GM21529 (cell line): ENCODE data around the gene SLC26A1.

Experiments
- ATAC-seq: cut with Tn5 transposase; IDR thresholded peaks from one replicate; pipeline ENCODE4 v1.9.1; 2021; ENCODE audit not compliant: unreplicated experiment

SLC26A1 gene

DNA sequence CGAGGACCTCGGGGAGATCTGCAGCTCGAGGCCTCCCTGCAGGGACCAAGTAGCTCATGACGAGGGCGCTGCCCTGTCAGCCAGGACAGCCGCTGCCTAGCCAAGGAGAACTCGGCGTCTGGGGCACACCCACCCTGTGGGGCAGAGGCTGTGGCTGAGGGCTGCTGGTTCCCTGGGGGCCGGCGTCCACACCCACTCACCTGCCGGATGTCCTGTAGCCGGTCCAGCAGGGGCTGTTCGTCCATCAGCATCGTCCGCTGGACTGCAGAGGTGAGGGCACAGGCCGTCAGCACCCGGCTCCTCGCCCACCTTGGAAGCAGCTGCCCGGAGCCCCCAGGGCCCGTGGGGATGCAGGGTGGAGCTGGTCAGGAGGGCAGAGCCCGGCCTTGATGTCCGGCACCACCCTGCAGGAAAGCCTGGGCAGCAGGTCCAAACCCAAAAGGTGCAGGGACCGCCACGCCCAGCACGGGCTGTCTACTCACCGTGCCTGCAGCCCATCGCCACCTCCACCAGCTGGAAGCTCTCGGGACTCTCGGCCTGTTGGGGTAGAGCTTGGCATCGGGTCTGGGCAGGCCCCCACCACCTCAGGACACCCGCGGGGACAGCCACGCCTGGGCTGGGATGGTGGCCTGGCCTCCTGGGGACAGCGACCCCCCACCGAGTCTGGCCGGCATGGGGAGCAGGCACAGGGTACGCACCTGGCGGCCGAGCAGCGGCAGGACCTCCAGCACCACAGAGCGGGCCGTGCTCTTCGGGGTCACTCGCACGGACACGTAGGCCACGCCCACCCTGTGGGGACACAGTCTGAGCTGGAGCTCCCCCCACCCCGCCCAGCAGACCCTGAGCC, 26.7 kb downstream of the SLC26A1 start:
- ATAC-seq: no peak

DNA sequence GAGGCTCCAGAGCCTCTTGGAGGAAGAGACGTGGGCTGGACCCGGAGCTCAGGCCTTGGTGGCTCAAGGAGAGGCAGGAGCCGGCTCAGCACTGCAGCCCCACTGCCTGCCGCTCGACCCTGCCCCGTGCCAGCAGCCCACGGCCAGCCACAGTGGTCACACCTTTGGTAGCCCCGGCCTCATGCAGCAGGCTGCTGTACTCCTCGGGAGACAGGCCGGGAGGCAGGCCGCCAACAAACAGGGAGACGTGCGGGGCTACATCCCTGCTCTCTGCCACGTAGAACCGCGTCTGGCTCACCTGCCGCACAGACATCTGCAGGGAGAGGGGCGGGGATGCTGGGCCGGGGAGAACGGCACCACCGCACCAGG, 27.5 kb downstream of the SLC26A1 start:
- ATAC-seq: no peak

DNA sequence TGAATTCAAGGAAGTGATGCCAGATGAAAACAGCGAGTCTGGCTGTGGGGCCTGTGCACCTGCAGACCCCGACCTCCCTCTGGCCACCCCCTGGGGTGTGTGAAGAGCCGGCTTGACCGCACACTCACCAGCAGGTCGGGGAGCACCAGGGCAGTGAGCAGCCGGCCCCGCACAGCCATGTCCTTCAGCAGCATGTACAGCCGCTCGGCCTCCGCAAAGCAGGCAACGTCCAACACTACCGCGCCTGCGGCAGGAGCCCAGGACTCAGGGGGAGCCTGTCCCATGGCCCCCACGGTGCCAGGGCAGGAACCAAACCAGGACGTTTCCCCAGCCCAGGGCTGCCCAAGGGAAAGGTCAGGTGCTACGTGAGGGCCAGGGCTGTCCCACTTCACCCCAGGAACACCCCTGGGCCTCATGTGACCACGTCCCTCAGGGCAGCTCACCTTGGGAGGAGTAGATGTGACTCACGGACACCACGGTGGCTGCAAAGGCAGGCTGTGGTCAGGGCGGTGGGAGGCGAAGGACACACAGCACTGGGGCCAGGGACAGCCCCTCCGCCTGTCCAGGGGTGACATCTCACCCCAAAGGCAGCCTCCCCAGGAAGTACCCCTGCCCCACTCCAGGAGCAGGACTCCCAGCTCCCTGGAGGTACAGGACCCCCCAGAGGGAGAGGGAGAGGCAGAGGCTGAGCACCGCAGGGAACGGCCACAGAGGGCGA, 28.0 kb downstream of the SLC26A1 start:
- ATAC-seq: no peak

DNA sequence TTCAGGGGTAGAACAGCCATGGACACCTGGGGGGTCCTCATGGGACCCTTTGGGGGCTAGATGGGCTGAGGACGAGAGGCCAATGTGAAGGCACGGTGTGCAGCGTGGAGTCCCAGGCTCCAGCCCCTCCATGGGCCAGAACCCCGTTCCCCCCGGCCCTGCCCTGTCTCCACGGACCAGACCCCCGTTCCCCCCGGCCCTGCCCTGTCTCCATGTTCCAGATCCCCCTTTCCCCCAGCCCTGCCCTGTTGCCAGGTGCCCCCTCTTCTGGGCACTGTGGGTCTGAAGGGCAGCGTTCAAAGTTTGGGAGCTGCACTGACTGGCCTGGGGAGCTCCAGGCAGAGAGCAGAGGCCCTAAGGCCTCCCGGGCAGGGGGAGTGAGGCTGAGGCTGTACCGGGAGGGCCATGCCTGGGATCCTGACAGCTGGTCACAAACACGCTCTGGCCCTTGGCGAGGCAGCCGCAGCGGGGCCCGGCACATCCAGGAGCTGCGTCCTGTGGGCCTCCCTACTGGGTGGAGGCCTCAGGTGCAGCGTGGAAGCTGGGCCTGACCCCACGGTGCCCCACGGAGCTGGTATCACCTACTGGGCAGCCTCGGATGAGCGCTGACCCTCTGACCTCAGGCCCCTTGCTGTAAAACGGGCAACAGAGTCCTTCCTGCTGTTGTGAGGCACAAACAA, 28.7 kb downstream of the SLC26A1 start:
- no peak for ATAC-seq

DNA sequence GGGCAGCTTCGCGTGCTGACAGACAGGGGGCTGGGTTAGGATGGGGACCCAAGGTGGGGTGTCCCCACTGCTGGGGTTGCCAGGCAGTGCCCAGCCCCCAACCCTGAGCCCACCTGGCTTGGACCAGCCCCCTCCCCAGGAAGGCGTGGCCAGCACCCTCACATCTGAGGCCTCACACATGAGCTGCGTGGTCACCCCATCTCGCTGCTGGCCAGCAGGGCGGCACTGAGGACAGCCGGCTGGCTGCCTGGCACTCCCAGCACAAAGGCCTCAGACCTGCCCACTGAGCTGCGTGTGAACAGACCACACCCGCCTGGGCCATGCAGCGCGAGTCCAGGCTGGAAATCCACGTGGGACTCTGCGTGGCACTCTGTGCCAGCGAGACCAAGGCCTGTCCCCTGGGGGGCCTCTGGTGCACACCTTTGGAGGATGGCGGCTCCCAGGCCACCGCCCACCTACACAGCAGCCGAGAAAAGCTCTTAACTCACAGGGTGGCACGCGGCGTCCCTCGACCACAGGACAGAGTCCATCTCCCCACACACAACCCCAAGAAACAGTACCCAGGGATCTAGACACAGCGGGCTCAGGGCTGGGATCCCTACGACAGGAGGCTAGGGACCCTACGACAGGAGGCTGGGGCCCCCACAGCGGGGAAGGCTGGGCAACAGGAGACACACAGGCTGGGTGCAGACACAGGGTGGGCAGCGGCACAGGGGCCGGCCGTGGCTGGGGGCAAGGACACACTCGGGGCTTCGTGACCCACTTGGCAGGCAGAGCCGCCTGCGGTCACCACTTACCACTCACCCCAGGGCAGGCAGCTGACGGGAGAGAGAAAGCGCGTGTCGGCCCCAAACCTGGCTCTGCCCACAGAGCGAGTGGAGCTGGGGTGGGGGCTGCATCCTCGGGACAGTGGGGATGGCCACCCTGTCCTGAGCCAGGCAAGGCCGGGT, 29.7 kb downstream of the SLC26A1 start:
- ATAC-seq: no peak

DNA sequence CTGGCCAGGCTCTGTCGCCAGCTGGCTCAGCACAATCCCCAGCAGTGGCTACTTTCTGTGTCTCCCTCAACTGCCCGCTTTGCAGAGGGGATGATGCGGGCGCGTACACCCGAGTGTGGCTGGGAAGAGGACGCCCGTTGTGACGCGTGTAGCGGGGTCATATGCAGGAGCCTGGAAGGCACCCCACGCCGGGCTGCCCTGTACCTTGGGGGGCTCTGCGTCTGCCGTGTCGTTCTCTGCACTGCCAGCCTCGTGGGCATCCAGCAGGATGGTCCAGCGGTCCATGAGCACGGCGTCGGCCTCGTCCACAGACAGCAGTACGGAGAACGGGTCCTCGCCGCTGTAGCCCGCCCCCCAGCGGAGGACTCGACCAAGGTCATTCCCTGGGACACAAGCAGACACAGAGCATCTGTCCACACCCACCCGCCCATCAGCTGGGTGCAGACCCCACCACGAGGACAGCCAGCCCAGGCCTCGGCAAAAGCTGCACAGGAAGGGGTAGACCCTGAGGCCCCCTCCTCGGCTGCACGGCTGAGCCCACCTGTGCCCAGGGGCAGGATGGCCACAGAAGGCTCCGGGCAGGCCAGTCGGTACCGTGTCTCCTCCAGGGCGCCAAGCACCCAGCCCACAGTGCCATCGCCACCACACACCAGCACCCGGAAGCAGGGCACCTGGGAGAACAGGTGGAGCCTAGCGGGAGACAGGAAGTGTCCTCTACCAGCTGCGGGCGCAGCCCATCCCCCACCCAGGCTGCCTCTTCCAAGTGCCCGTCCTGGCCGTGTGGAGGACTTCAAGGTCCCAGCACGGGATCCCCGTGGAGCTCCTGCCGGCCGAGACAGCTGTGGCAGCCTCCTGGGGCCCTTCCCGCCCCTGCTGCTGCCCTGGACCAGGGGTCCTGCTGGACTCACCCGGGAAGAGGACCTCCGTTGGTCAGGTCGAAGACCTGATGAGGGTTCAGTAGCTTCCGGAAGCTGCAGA, 30.7 kb downstream of the SLC26A1 start:
- ATAC-seq: no peak

DNA sequence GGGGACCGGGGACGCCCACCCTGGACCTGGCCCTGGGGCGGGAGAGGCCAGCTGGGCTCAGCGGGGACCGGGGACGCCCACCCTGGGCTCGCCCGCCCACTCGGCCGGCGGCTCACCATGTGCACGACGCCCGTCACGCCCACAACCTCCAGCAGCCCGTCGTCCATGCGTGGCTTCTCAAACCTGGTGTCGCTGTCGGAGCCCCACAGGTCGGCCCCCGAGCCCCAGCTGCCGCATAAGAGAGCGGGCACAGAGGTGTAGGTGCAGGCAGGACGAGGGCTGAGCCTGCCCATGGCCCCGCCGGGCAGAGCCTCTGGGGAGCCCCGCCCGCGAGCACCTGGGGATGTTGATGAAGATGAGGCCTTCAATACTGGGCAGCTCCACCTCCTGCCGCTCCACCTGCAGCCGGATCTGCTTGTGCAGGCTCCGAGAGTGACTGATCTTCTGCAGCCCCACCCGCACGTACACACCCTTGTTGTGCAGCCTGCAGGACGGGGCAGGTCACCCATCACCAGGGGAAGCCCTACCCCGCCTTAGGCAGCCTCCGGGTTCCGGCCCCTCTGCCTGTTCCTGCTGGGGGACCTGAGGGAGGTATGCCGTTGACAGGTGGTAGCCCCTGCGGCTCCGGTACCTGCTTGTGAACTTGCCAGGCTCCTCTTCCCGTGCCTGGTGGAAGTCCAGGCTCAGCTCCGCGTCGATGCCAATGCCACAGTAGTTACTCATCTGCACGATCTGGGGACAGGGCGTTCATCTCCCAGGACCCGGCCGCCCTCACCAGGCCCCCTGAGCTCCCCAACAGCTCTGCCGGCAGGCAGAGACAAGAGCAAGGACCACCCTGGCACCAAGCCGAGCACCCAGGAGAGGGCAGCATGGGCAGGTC, 31.6 kb downstream of the SLC26A1 start:
- no peak for ATAC-seq

DNA sequence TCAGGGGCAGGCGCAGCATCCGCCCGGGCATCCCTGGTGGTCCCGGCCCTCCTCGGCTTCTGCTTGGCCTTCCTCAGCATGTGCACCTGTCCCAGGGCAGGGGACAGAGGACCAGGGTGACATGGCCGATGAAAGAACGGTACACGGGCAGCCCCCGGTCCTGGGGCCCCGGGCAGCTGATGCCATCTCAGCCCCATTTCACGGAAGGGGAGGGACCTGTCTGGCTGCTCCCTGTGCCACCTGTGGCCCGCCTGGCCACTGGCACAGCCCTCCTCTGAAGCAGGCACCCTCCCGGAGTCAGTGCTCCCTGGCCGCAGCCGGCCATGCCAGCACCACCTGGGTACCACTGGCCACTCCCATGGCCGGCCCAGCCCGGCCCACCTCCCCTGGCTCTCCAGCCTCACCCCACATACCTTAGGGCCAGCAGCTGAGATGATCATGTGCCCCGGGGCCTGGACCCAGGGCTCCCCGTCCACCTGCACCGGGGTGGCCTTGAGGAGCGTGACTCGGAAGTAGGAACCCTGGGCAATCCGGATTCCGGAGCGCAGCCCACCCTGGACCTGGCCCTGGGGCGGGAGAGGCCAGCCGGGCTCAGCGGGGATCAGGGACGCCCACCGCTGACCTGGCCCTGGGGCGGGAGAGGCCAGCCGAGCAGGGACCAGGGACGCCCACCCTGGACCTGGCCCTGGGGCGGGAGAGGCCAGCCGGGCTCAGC, 32.4 kb downstream of the SLC26A1 start:
- ATAC-seq: no peak

DNA sequence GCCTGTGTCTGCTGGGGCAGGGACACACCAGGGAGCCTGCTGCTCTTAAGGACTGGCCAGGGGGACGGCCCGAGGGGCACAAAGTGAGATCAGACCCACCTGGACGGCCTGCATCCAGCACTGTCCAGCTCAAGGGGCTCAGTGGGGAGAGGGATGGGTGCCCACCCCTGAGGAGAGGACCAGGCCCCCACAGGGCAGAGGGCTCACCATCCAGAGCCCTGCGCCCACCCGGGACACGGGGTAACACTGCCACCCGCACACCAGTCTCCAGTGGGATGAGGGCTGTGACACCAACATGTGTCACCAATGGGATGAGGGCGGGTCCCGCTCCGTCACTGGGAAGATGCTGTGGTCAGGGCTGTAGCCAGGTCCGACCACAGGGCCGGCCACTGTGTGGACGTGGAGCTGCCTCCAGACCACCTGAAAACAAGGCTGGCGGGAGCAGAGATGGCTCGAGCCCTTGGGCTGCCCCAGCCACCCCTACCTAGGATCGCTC, 33.0 kb downstream of the SLC26A1 start:
- ATAC-seq: no peak

DNA sequence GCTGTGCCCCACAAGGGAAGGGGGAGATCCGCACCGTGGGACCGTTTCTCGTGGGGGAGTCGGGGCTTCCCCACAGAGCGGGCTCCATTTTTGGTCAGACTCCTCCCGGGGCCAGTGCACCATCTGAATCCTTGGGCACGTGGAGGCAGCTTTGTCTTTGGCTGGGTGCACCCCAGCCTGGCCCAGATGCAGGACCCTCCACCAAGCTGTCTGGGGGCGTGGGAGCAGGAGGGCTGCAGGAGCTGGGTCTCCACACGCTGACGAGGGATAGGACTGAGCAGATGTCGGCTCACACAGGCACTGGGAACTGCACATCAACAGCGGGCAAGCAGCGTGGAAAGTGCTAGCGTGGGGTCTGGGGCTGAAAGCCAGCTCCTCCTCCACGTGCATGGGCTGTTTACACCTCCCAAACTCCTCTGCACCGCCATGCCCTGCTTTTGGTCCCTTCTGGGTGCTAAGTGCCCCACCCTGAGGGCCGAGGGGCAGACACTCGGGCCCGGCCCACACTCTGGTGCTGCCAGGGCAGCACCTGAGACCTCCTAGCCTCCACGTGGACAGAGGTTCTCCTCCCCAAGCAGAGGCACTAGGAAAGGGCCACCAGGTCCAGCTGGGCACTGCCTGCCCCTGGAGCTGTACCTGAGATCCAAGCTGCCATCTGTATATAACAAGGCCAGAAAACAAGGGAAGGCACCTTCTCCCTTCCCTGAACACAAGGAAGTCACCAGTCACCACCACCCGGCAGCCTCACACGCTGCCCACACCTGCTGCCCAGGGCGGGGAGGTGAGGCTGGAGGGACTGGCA, 33.7 kb downstream of the SLC26A1 start:
- no peak for ATAC-seq

DNA sequence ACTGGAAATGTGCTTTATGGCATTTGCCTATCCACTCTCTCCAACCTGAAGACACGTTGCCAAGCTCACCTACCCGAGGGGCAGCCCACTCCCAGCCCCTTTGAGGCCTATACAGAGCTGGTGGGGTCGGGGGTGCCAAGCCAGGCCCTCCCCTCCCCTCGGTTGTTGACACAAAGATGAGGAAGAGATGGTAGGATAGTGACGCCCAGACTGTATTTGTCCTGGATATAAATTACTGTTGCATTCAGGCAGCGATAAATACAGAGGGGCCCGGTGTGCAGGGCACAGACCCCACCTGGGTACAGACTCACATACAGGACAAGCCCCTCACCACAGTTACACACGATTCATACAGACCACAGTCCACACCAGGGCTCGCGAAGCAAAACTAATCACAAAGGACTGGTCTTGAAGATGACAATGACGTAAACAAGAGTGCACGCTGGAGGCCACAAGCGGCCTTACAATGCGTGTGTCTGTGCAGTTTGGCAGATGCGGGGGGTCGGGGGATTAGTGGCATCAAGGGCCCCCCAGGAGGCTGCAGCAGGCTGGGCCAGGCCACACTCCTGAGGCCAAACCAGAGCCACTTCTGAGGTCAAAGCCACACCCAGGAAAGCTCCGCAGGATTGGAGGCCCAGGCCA, 34.4 kb downstream of the SLC26A1 start:
- ATAC-seq: no peak

DNA sequence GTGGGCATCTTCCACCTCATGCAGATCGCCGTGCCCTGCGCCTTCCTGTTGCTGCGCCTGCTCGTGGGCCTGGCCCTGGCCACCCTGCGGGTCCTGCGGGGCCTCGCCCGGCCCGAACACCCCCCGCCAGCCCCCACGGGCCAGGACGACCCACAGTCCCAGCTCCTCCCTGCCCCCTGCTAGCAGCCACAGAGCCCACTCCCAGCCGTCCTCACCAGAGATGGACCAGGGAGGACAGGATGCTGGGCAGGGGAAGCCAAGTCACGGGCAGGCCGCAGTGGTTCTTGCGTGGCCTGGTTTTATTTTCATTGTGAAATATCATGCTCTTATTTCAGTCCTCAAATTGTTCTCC, 34.9 kb downstream of the SLC26A1 start:
- ATAC-seq: no peak

DNA sequence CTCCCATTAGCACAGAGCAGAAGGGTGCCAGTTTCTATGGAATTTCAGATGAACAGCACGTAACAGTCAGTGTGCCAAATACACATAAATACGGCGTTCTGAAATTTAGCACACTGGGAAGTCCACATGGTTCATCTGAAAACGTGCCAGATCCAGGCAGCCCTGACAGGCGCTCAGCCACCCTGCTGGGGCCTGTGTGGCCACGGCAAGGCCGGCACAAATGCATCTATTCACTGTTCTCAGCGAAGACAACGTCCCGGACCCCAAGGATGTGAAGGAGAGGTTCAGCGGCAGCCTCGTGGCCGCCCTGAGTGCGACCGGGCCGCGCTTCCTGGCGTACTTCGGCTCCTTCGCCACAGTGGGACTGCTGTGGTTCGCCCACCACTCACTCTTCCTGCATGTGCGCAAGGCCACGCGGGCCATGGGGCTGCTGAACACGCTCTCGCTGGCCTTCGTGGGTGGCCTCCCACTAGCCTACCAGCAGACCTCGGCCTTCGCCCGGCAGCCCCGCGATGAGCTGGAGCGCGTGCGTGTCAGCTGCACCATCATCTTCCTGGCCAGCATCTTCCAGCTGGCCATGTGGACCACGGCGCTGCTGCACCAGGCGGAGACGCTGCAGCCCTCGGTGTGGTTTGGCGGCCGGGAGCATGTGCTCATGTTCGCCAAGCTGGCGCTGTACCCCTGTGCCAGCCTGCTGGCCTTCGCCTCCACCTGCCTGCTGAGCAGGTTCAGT, 35.5 kb downstream of the SLC26A1 start:
- no peak for ATAC-seq

DNA sequence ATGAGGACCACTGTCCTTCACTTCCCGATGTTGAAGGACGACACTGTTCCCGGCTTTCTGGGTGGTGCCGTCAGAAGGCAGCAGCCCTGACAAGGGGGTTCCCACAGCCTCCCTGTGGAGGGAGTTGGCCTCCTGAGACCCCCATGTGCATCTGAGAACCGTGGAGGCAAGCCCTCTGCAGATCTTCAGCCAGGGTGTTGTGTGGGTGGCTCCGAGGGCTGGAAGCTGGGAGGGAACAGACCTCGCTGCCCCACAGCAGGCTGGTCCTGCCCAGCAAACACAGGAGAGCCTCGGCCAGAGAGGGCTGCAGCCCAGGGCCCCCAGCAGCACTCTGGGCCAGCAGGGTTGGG, 36.0 kb downstream of the SLC26A1 start:
- no peak for ATAC-seq

DNA sequence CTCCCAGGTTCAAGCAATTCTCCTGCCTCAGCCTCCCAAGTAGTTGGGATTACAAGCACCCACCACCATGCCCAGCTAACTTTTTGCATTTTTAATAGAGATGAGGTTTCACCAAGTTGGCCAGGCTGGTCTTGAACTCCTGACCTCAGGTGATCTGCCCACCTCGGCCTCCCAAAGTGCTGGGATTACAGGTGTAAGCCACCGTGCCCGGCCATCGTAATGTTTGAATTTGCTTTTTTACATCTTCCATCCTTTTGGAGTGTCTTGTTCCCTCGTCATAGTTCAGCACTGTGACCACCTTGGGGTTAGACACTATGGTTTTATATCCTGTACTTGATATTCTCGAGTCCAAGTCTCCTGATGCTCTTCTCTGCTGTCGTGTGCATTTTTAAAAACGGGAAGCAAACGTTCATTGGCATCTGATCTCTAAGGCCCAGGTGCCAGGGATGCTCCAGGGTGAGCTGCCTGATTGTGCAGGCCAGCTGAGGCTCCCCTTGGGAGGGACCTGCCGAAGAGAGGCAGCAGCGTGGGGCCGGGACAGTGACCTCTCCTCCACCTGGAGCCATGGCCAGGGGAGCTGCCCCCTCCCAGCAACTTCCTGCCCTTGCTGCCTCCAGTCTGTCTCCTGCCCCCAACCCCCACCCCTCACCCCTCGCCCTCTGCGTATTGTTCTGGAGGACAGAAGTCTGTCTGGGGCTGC, 36.5 kb downstream of the SLC26A1 start:
- ATAC-seq: no peak
